Astrocyte of the spinal cord (primary cell): ENCODE results near the gene LMAN1L.

ENCODE experiments used
- DNase-seq: peaks from one replicate; pipeline ENCODE4 v3.0.0; 2011; ENCODE audit warnings: low read depth, low spot score
- H3K4me3 ChIP-seq: 2 replicates; pipeline ENCODE4 v1.5.1; 2011; ENCODE audit warnings: low read depth, mild to moderate bottlenecking, low read length, moderate library complexity
- CTCF ChIP-seq: IDR thresholded peaks from 2 replicates; pipeline ENCODE4 v1.5.1; 2012; ENCODE audit warnings: low read depth, mild to moderate bottlenecking, low read length, inconsistent platforms
- in situ Hi-C: cut with HindIII; loops from 2 replicates; pipeline ENCODE4 v1.10.0; 2017; ENCODE audit warnings: low sequenced_read_pairs

LMAN1L gene

GRCh38 chr15:74789171-74789631 lies 23.4 kb upstream of the LMAN1L start:
- H3K4me3 ChIP-seq: no peak overlapping the region
- in situ Hi-C loops: no loop called here
- no peak for DNase-seq
- TF ChIP-seq CTCF: no peak

GRCh38 chr15:74789741-74790079 lies 22.9 kb upstream of the LMAN1L start:
- no peak overlapping the region for H3K4me3 ChIP-seq
- no peak for DNase-seq
- TF ChIP-seq CTCF: no peak

GRCh38 chr15:74790080-74790916 lies 22.3 kb upstream of the LMAN1L start:
- DNase-seq: peak; percentile 95
- TF ChIP-seq CTCF: no peak
- in situ Hi-C loops: no loop called here
- H3K4me3 ChIP-seq: no peak overlapping the region

More at GRCh38 chr15:74789741-74790079, 22.9 kb upstream of the LMAN1L start:
- in situ Hi-C loops: no loop called here

GRCh38 chr15:74791007-74791406 lies 21.6 kb upstream of the LMAN1L start:
- H3K4me3 ChIP-seq: no peak overlapping the region
- in situ Hi-C loops: no loop called here
- DNase-seq: no peak
- TF ChIP-seq CTCF: no peak

- no peak for TF ChIP-seq CTCF
- no peak for DNase-seq
- no peak overlapping the region for H3K4me3 ChIP-seq
- in situ Hi-C loops: no loop called here
Observed at GRCh38 chr15:74791667-74792066, 21.0 kb upstream of the LMAN1L start.

GRCh38 chr15:74792227-74793016 lies 20.2 kb upstream of the LMAN1L start:
- in situ Hi-C loops: no loop called here
- DNase-seq: no peak
- H3K4me3 ChIP-seq: no peak overlapping the region
- no peak for TF ChIP-seq CTCF
